GM23338 (cell line): Measurements from ENCODE around the gene GRM8. TPM values are rescaled to one million over a fixed set of nuclear protein-coding genes. Genes with fewer than 3 reads are reported as not detected.

ENCODE experiments used
- ATAC-seq: fragments of 200-7000 bp; cut with Tn5 transposase; 3 replicates; pipeline ENCODE4 v1.9.1; 2020
- DNase-seq: peaks from one replicate; pipeline ENCODE4 v3.0.0-alpha.2; 2015; ENCODE audit warnings: low spot score
- H2AFZ ChIP-seq: fragments of 200-600 bp; sonication (generic); 2 replicates; pipeline ENCODE4 v1.8.0; 2016; ENCODE audit warnings: antibody characterized with exemption, mild to moderate bottlenecking, moderate library complexity
- H3F3A ChIP-seq: fragments of 200-600 bp; sonication (generic); replicated peaks from 2 replicates; pipeline ENCODE4 v1.8.0; 2017; ENCODE audit warnings: antibody characterized with exemption, mixed run types, low read depth
- H3K27ac ChIP-seq: fragments of 200-600 bp; sonication (generic); 2 replicates; pipeline ENCODE4 v1.6.1; 2016; ENCODE audit warnings: low read depth
- H3K27me3 ChIP-seq: fragments of 200-600 bp; sonication (generic); 2 replicates; pipeline ENCODE4 v1.8.0; 2016; ENCODE audit warnings: mild to moderate bottlenecking, mixed run types, moderate library complexity; ENCODE audit not compliant: insufficient read depth
- H3K36me3 ChIP-seq: fragments of 200-600 bp; sonication (generic); 2 replicates; pipeline ENCODE4 v1.8.0; 2016; ENCODE audit warnings: mild to moderate bottlenecking; ENCODE audit not compliant: insufficient read depth
- H3K4me1 ChIP-seq: fragments of 200-600 bp; sonication (generic); 2 replicates; pipeline ENCODE4 v1.8.0; 2016; ENCODE audit warnings: mild to moderate bottlenecking, moderate library complexity; ENCODE audit not compliant: insufficient read depth
- H3K4me2 ChIP-seq: fragments of 200-600 bp; sonication (generic); 2 replicates; pipeline ENCODE4 v1.7.1; 2017; ENCODE audit warnings: mixed run types
- H3K4me3 ChIP-seq: fragments of 200-600 bp; sonication (generic); 2 replicates; pipeline ENCODE4 v1.6.1; 2016; ENCODE audit warnings: mixed run types
- H3K79me2 ChIP-seq: fragments of 200-600 bp; sonication (generic); replicated peaks from 2 replicates; pipeline ENCODE4 v1.8.0; 2017; ENCODE audit warnings: mild to moderate bottlenecking; ENCODE audit not compliant: insufficient read depth
- H3K9me2 ChIP-seq: fragments of 200-600 bp; sonication (generic); 2 replicates; pipeline ENCODE4 v1.8.0; 2017; ENCODE audit not compliant: insufficient read depth
- H4K20me1 ChIP-seq: fragments of 200-600 bp; sonication (generic); replicated peaks from 2 replicates; pipeline ENCODE4 v1.8.0; 2017; ENCODE audit warnings: mild to moderate bottlenecking; ENCODE audit not compliant: insufficient read depth
- H3K27ac Mint-ChIP-seq: 2 replicates; pipeline ENCODE4 v1.8.0; 2020; ENCODE audit warnings: inconsistent platforms, mild to moderate bottlenecking, moderate library complexity, mixed read lengths
- H3K27me3 Mint-ChIP-seq: 3 replicates; pipeline ENCODE4 v1.8.0; 2022; ENCODE audit warnings: low read depth, mild to moderate bottlenecking, moderate library complexity, mixed read lengths, inconsistent platforms; ENCODE audit not compliant: insufficient read depth, poor library complexity
- H3K36me3 Mint-ChIP-seq: 3 replicates; pipeline ENCODE4 v1.8.0; 2021; ENCODE audit warnings: low read depth, mild to moderate bottlenecking, inconsistent platforms, moderate library complexity, mixed read lengths
- H3K4me1 Mint-ChIP-seq: 3 replicates; pipeline ENCODE4 v1.8.0; 2020; ENCODE audit warnings: mild to moderate bottlenecking, inconsistent platforms, mixed read lengths
- H3K4me3 Mint-ChIP-seq: 3 replicates; pipeline ENCODE4 v1.8.0; 2021; ENCODE audit warnings: moderate library complexity, mild to moderate bottlenecking, inconsistent platforms, mixed read lengths
- H3K9me3 Mint-ChIP-seq: 3 replicates; pipeline ENCODE4 v1.8.0; 2020; ENCODE audit warnings: moderate library complexity, mild to moderate bottlenecking, inconsistent platforms, mixed read lengths
- CREB1 ChIP-seq: fragments of 250-450 bp; sonication (Bioruptor Pico); IDR thresholded peaks from 2 replicates; pipeline ENCODE4 v1.5.0; 2020; ENCODE audit warnings: low read depth, mild to moderate bottlenecking, moderate library complexity
- EZH2 ChIP-seq: fragments of 200-600 bp; sonication (generic); IDR thresholded peaks from one replicate; pipeline ENCODE4 v1.8.0; 2017; ENCODE audit warnings: antibody characterized with exemption, mild to moderate bottlenecking, low read depth; ENCODE audit not compliant: unreplicated experiment
- EZH2phosphoT487 ChIP-seq: fragments of 200-600 bp; sonication (generic); IDR thresholded peaks from one replicate; pipeline ENCODE4 v1.8.1; 2018; ENCODE audit warnings: antibody characterized with exemption; ENCODE audit not compliant: unreplicated experiment
- JUNB ChIP-seq: IDR thresholded peaks from one replicate; pipeline ENCODE4 v1.6.1; 2016; ENCODE audit warnings: antibody characterized with exemption; ENCODE audit not compliant: unreplicated experiment
- NANOG ChIP-seq: IDR thresholded peaks from 2 replicates; pipeline ENCODE4 v1.6.1; 2016; ENCODE audit warnings: antibody characterized with exemption, borderline replicate concordance
- POLR2AphosphoS5 ChIP-seq: IDR thresholded peaks from 2 replicates; pipeline ENCODE4 v1.6.1; 2016; ENCODE audit warnings: antibody characterized with exemption, low read depth
- STAT1 ChIP-seq: IDR thresholded peaks from one replicate; pipeline ENCODE4 v1.6.1; 2016; ENCODE audit warnings: antibody characterized with exemption; ENCODE audit not compliant: unreplicated experiment
- ZNF114 ChIP-seq: fragments of 250-450 bp; sonication (Bioruptor Pico); IDR thresholded peaks from 2 replicates; pipeline ENCODE4 v1.5.0; 2020; ENCODE audit warnings: mild to moderate bottlenecking, moderate library complexity
- ZNF331 ChIP-seq: fragments of 250-450 bp; sonication (Bioruptor Pico); IDR thresholded peaks from 2 replicates; pipeline ENCODE4 v1.5.0; 2020; ENCODE audit warnings: low read depth, mild to moderate bottlenecking, moderate library complexity
- polyA plus RNA-seq: library from polyadenylated mRNA; unstranded; fragments of >200 nt; fragmentation: Nextera tagmentation; extraction: Ambion mirVana; gene quantifications from 2 replicates; pipeline ENCODE4 v1.2.1, GENCODE V29; 2016
- total RNA-seq: library from RNA; depleted of rRNA; stranded (reverse); fragments of >200 nt; shearing (Covaris generic); gene quantifications from 2 replicates; pipeline ENCODE4 v1.2.3, GENCODE V29; 2014
- TF ChIP-seq, protein P1 (sequence below): fragments of 250-450 bp; sonication (Bioruptor Pico); IDR thresholded peaks from 2 replicates; pipeline ENCODE4 v1.5.0; 2020; ENCODE audit warnings: mild to moderate bottlenecking, moderate library complexity
- TF ChIP-seq, protein P2 (sequence below): IDR thresholded peaks from 2 replicates; pipeline ENCODE4 v1.6.1; 2016; ENCODE audit warnings: antibody characterized with exemption
- TF ChIP-seq, protein P3 (sequence below), 2 experiments: fragments of 200-600 bp in 1 of 2; sonication (generic) in 1 of 2; conservative IDR thresholded peaks; 2 replicates each; pipeline versions ENCODE4 v1.5.1 to v1.6.1; 2016 to 2017; ENCODE audit warnings: antibody characterized with exemption in 2 of 2, low read depth in 2 of 2, mild to moderate bottlenecking in 2 of 2, moderate library complexity in 1 of 2
- TF ChIP-seq, protein P4 (sequence below): IDR thresholded peaks from one replicate; pipeline ENCODE4 v1.6.1; 2018; ENCODE audit warnings: antibody characterized with exemption; ENCODE audit not compliant: unreplicated experiment

GRM8 gene
- total and polyA plus RNA-seq, 2 experiments from 2014 or later: 1.9 to 6.6 TPM

DNA sequence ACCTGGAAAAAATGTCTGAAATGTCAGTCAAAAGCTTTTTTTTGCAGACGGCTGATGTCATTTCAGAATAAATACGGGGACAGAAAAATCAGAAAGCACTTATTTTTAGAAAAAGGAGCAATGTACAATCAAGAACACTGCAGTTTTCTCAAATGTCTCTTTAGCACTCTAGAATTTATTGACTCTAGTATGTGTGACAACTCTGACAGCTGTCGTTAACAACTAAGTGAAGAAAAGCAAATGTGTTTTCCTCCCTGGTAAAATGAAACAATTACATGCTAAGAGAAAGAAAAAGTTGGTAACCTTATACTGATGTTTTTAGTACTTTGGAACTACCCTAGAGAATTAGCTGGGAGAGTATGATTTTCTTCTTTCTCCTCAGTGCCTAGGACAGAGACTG lies 497.4 kb downstream of the GRM8 start:
- Histone ChIP-seq H3K36me3 (no peaks in the 10 kb centered on the region), H3K4me1 (no peaks in the 10 kb centered on the region; the same call in 1 of the 2 replicates), H4K20me1 (no peaks in the 10 kb centered on the region), H3K4me3 (no peak overlapping the region), H3K4me2 (no peak overlapping the region), H3K9me2 (no peaks in the 10 kb centered on the region), H3K79me2 (no peaks in the 10 kb centered on the region), H3F3A (no peaks in the 10 kb centered on the region), H3K27me3 (no peaks in the 10 kb centered on the region), H2AFZ (no peak overlapping the region), H3K27ac (no peak overlapping the region)
- TF ChIP-seq, protein P1, sequence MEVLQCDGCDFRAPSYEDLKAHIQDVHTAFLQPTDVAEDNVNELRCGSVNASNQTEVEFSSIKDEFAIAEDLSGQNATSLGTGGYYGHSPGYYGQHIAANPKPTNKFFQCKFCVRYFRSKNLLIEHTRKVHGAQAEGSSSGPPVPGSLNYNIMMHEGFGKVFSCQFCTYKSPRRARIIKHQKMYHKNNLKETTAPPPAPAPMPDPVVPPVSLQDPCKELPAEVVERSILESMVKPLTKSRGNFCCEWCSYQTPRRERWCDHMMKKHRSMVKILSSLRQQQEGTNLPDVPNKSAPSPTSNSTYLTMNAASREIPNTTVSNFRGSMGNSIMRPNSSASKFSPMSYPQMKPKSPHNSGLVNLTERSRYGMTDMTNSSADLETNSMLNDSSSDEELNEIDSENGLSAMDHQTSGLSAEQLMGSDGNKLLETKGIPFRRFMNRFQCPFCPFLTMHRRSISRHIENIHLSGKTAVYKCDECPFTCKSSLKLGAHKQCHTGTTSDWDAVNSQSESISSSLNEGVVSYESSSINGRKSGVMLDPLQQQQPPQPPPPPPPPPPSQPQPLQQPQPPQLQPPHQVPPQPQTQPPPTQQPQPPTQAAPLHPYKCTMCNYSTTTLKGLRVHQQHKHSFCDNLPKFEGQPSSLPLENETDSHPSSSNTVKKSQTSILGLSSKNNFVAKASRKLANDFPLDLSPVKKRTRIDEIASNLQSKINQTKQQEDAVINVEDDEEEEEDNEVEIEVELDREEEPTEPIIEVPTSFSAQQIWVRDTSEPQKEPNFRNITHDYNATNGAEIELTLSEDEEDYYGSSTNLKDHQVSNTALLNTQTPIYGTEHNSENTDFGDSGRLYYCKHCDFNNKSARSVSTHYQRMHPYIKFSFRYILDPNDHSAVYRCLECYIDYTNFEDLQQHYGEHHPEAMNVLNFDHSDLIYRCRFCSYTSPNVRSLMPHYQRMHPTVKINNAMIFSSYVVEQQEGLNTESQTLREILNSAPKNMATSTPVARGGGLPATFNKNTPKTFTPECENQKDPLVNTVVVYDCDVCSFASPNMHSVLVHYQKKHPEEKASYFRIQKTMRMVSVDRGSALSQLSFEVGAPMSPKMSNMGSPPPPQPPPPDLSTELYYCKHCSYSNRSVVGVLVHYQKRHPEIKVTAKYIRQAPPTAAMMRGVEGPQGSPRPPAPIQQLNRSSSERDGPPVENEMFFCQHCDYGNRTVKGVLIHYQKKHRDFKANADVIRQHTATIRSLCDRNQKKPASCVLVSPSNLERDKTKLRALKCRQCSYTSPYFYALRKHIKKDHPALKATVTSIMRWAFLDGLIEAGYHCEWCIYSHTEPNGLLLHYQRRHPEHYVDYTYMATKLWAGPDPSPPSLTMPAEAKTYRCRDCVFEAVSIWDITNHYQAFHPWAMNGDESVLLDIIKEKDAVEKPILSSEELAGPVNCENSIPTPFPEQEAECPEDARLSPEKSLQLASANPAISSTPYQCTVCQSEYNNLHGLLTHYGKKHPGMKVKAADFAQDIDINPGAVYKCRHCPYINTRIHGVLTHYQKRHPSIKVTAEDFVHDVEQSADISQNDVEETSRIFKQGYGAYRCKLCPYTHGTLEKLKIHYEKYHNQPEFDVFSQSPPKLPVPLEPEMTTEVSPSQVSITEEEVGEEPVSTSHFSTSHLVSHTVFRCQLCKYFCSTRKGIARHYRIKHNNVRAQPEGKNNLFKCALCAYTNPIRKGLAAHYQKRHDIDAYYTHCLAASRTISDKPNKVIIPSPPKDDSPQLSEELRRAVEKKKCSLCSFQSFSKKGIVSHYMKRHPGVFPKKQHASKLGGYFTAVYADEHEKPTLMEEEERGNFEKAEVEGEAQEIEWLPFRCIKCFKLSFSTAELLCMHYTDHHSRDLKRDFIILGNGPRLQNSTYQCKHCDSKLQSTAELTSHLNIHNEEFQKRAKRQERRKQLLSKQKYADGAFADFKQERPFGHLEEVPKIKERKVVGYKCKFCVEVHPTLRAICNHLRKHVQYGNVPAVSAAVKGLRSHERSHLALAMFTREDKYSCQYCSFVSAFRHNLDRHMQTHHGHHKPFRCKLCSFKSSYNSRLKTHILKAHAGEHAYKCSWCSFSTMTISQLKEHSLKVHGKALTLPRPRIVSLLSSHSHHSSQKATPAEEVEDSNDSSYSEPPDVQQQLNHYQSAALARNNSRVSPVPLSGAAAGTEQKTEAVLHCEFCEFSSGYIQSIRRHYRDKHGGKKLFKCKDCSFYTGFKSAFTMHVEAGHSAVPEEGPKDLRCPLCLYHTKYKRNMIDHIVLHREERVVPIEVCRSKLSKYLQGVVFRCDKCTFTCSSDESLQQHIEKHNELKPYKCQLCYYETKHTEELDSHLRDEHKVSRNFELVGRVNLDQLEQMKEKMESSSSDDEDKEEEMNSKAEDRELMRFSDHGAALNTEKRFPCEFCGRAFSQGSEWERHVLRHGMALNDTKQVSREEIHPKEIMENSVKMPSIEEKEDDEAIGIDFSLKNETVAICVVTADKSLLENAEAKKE (CRISPR knock-in tag): no peak
- no peak for TF ChIP-seq NANOG
- TF ChIP-seq, protein P2, sequence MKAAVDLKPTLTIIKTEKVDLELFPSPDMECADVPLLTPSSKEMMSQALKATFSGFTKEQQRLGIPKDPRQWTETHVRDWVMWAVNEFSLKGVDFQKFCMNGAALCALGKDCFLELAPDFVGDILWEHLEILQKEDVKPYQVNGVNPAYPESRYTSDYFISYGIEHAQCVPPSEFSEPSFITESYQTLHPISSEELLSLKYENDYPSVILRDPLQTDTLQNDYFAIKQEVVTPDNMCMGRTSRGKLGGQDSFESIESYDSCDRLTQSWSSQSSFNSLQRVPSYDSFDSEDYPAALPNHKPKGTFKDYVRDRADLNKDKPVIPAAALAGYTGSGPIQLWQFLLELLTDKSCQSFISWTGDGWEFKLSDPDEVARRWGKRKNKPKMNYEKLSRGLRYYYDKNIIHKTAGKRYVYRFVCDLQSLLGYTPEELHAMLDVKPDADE: no peak
- no peak for TF ChIP-seq POLR2AphosphoS5
- TF ChIP-seq ZNF331 (CRISPR knock-in tag): no peak
- TF ChIP-seq, protein P3, sequence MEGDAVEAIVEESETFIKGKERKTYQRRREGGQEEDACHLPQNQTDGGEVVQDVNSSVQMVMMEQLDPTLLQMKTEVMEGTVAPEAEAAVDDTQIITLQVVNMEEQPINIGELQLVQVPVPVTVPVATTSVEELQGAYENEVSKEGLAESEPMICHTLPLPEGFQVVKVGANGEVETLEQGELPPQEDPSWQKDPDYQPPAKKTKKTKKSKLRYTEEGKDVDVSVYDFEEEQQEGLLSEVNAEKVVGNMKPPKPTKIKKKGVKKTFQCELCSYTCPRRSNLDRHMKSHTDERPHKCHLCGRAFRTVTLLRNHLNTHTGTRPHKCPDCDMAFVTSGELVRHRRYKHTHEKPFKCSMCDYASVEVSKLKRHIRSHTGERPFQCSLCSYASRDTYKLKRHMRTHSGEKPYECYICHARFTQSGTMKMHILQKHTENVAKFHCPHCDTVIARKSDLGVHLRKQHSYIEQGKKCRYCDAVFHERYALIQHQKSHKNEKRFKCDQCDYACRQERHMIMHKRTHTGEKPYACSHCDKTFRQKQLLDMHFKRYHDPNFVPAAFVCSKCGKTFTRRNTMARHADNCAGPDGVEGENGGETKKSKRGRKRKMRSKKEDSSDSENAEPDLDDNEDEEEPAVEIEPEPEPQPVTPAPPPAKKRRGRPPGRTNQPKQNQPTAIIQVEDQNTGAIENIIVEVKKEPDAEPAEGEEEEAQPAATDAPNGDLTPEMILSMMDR (conservative IDR thresholded peaks at IDR 0.05; ENCODE audit: low read depth in 2 of 2): no peak
- TF ChIP-seq ZNF114 (CRISPR knock-in tag): no peak
- TF ChIP-seq EZH2phosphoT487: no peak
- TF ChIP-seq CREB1: no peak
- TF ChIP-seq, protein P4, sequence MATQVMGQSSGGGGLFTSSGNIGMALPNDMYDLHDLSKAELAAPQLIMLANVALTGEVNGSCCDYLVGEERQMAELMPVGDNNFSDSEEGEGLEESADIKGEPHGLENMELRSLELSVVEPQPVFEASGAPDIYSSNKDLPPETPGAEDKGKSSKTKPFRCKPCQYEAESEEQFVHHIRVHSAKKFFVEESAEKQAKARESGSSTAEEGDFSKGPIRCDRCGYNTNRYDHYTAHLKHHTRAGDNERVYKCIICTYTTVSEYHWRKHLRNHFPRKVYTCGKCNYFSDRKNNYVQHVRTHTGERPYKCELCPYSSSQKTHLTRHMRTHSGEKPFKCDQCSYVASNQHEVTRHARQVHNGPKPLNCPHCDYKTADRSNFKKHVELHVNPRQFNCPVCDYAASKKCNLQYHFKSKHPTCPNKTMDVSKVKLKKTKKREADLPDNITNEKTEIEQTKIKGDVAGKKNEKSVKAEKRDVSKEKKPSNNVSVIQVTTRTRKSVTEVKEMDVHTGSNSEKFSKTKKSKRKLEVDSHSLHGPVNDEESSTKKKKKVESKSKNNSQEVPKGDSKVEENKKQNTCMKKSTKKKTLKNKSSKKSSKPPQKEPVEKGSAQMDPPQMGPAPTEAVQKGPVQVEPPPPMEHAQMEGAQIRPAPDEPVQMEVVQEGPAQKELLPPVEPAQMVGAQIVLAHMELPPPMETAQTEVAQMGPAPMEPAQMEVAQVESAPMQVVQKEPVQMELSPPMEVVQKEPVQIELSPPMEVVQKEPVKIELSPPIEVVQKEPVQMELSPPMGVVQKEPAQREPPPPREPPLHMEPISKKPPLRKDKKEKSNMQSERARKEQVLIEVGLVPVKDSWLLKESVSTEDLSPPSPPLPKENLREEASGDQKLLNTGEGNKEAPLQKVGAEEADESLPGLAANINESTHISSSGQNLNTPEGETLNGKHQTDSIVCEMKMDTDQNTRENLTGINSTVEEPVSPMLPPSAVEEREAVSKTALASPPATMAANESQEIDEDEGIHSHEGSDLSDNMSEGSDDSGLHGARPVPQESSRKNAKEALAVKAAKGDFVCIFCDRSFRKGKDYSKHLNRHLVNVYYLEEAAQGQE: no peak
- no peak for TF ChIP-seq EZH2
- TF ChIP-seq STAT1: no peak
- TF ChIP-seq JUNB: no peak
- H3K4me1 Mint-ChIP-seq: 0 out of 3 replicates have a peak, but pooled peaks cover 3% of the 10 kb centered on the region
- H3K9me3 Mint-ChIP-seq: no peaks in the 10 kb centered on the region
- ATAC-seq (no peak), DNase-seq (no peak)
- no peak overlapping the region for H3K4me3 Mint-ChIP-seq
- no peaks in the 10 kb centered on the region for H3K36me3 Mint-ChIP-seq
- H3K27ac Mint-ChIP-seq: no peak overlapping the region; the same call in 1 of the 2 replicates
- H3K27me3 Mint-ChIP-seq: no peaks in the 10 kb centered on the region
